ENCODE data around the gene VDR.

DNA sequence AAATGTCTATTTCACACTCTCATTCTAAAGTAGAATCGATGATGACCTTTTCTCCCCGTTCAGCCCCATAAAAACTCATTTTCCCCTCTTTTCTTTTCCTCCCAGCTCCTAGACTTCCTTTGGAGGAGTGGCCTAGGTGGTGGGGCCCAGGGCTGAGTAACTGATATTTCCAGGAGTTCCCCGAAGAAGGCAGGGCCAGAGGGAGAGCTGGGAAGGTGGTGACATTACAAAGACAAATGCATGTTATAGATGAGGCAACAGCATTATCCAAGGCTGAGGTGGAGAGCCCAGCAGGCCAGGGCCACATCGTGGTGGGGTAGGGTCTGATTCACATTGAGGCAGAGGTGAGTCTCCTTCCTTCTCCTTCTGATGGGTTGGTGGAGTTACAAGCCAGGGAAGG, 62.9 kb downstream of the VDR start:
- TF ChIP-seq, protein P1, sequence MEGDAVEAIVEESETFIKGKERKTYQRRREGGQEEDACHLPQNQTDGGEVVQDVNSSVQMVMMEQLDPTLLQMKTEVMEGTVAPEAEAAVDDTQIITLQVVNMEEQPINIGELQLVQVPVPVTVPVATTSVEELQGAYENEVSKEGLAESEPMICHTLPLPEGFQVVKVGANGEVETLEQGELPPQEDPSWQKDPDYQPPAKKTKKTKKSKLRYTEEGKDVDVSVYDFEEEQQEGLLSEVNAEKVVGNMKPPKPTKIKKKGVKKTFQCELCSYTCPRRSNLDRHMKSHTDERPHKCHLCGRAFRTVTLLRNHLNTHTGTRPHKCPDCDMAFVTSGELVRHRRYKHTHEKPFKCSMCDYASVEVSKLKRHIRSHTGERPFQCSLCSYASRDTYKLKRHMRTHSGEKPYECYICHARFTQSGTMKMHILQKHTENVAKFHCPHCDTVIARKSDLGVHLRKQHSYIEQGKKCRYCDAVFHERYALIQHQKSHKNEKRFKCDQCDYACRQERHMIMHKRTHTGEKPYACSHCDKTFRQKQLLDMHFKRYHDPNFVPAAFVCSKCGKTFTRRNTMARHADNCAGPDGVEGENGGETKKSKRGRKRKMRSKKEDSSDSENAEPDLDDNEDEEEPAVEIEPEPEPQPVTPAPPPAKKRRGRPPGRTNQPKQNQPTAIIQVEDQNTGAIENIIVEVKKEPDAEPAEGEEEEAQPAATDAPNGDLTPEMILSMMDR (IDR thresholded peaks at IDR 0.05; ENCODE audit: low read depth, low read length, poor library complexity, severe bottlenecking), result no peak
- no peak for TF ChIP-seq EZH2phosphoT487 (IDR thresholded peaks at IDR 0.05; ENCODE audit: borderline replicate concordance, low read length)
